ENCODE data around the gene RALGAPA1. TPM values are rescaled to one million over a fixed set of nuclear protein-coding genes. Genes with fewer than 3 reads are reported as not detected.
"Not testable (repeated sequence)": the region's sequence is repeated elsewhere in the genome, so short reads cannot be mapped to it uniquely, and the experiment has no call there.

The RALGAPA1 gene
- total RNA-seq, 2 experiments from 2014 or later: 27.6 to 36.5 TPM

GRCh38 chr14:35847636-35848035 lies 38.5 kb upstream of the RALGAPA1 start:
- BruUV-seq (replicated peaks): no TSS peak
- H3K4me1 ChIP-seq (ENCODE audit: insufficient read depth, low read length, poor library complexity, severe bottlenecking): peaks cover 18% of the 10 kb centered on the region
- DNase-seq (ENCODE audit: low spot score): no peak
- intact Hi-C loops (cut with micrococcal nuclease; ENCODE audit: unreplicated experiment): no loop called here
- POLR2A ChIA-PET: interaction anchor here (0.9 kb wide), 1 partner anchor 12 kb away, joined by 4 read pairs; no protein-coding TSS in a partner anchor
- no peaks in the 10 kb centered on the region for H3K9me2 ChIP-seq (ENCODE audit: insufficient read depth, low read length)
- H3K36me3 ChIP-seq (ENCODE audit: insufficient read depth, low read length): peaks cover 63% of the 10 kb centered on the region
- H3K4me3 ChIP-seq (ENCODE audit: low read depth, low read length, poor library complexity, severe bottlenecking): no peak overlapping the region
- H3K9me3 ChIP-seq (ENCODE audit: low read length): peaks cover 15% of the 10 kb centered on the region; the same call in 1 of the 2 replicates
- H3K79me2 ChIP-seq (ENCODE audit: insufficient read depth, low read depth, low read length): no peaks in the 10 kb centered on the region
- H3K27ac ChIP-seq (ENCODE audit: low read depth, low read length, poor library complexity, severe bottlenecking): peak overlapping the region; percentile 20
- CTCF ChIA-PET (ENCODE audit: unreplicated experiment): no interaction called here
- TF ChIP-seq CTCF (conservative IDR thresholded peaks at IDR 0.05; ENCODE audit: low read length) (no peak), EZH2phosphoT487 (IDR thresholded peaks at IDR 0.05; ENCODE audit: borderline replicate concordance, low read depth, low read length) (no peak)
- no peak overlapping the region for H2AFZ ChIP-seq (ENCODE audit: low read length)
- H3K4me2 ChIP-seq (ENCODE audit: low read length): peak overlapping the region; percentile 43
- no peaks in the 10 kb centered on the region for H4K20me1 ChIP-seq (ENCODE audit: insufficient read depth, low read length)

- Histone ChIP-seq H3K27ac (ENCODE audit: low read depth, low read length, poor library complexity, severe bottlenecking) (no peak overlapping the region), H3K36me3 (ENCODE audit: insufficient read depth, low read length) (peaks cover 63% of the 10 kb centered on the region), H3K9me3 (ENCODE audit: low read length) (no peaks in the 10 kb centered on the region), H3K79me2 (ENCODE audit: insufficient read depth, low read depth, low read length) (no peaks in the 10 kb centered on the region), H3K4me3 (ENCODE audit: low read depth, low read length, poor library complexity, severe bottlenecking) (no peak overlapping the region), H3K4me2 (ENCODE audit: low read length) (no peak overlapping the region), H3K4me1 (ENCODE audit: insufficient read depth, low read length, poor library complexity, severe bottlenecking) (peaks cover 18% of the 10 kb centered on the region), H3K9me2 (ENCODE audit: insufficient read depth, low read length) (no peaks in the 10 kb centered on the region), H2AFZ (ENCODE audit: low read length) (no peak overlapping the region), H4K20me1 (ENCODE audit: insufficient read depth, low read length) (no peaks in the 10 kb centered on the region)
- TF ChIP-seq CTCF (conservative IDR thresholded peaks at IDR 0.05; ENCODE audit: low read length) (no peak), EZH2phosphoT487 (IDR thresholded peaks at IDR 0.05; ENCODE audit: borderline replicate concordance, low read depth, low read length) (no peak)
- no peak for DNase-seq (ENCODE audit: low spot score)
- BruUV-seq (replicated peaks): no TSS peak
- CTCF ChIA-PET (ENCODE audit: unreplicated experiment): no interaction called here
- intact Hi-C loops (cut with micrococcal nuclease; ENCODE audit: unreplicated experiment): no loop called here
- POLR2A ChIA-PET: no interaction called here
Measured at GRCh38 chr14:35844494-35844893, 35.4 kb upstream of the RALGAPA1 start.

GRCh38 chr14:35842245-35842644 lies 33.1 kb upstream of the RALGAPA1 start:
- intact Hi-C loops (cut with micrococcal nuclease; ENCODE audit: unreplicated experiment); H3K9me2 ChIP-seq (ENCODE audit: insufficient read depth, low read length); H3K9me3 ChIP-seq (ENCODE audit: low read length); CTCF ChIA-PET (ENCODE audit: unreplicated experiment); H2AFZ ChIP-seq (ENCODE audit: low read length); H3K79me2 ChIP-seq (ENCODE audit: insufficient read depth, low read depth, low read length); H3K4me2 ChIP-seq (ENCODE audit: low read length); H3K27ac ChIP-seq (ENCODE audit: low read depth, low read length, poor library complexity, severe bottlenecking); BruUV-seq (replicated peaks); H4K20me1 ChIP-seq (ENCODE audit: insufficient read depth, low read length); H3K4me3 ChIP-seq (ENCODE audit: low read depth, low read length, poor library complexity, severe bottlenecking); DNase-seq (ENCODE audit: low spot score): not testable (repeated sequence)
- POLR2A ChIA-PET: interaction anchor here (0.6 to 1.0 kb wide), 2 partner anchors 8 to 13 kb away, joined by 3 read pairs; no protein-coding TSS in a partner anchor
- Histone ChIP-seq H3K4me1 (ENCODE audit: insufficient read depth, low read length, poor library complexity, severe bottlenecking) (peaks cover 13% of the 10 kb centered on the region), H3K36me3 (ENCODE audit: insufficient read depth, low read length) (peaks cover 71% of the 10 kb centered on the region)

- CTCF ChIA-PET (ENCODE audit: unreplicated experiment); H3K4me3 ChIP-seq (ENCODE audit: low read depth, low read length, poor library complexity, severe bottlenecking); DNase-seq (ENCODE audit: low spot score); H3K4me1 ChIP-seq (ENCODE audit: insufficient read depth, low read length, poor library complexity, severe bottlenecking); H4K20me1 ChIP-seq (ENCODE audit: insufficient read depth, low read length); H3K9me3 ChIP-seq (ENCODE audit: low read length); H3K4me2 ChIP-seq (ENCODE audit: low read length); H2AFZ ChIP-seq (ENCODE audit: low read length); intact Hi-C loops (cut with micrococcal nuclease; ENCODE audit: unreplicated experiment); BruUV-seq (replicated peaks); H3K27ac ChIP-seq (ENCODE audit: low read depth, low read length, poor library complexity, severe bottlenecking); H3K79me2 ChIP-seq (ENCODE audit: insufficient read depth, low read depth, low read length); H3K9me2 ChIP-seq (ENCODE audit: insufficient read depth, low read length): not testable (repeated sequence)
- peaks cover 71% of the 10 kb centered on the region for H3K36me3 ChIP-seq (ENCODE audit: insufficient read depth, low read length)
- POLR2A ChIA-PET: interaction anchor here (0.6 to 1.0 kb wide), 2 partner anchors 8 to 13 kb away, joined by 3 read pairs; no protein-coding TSS in a partner anchor
Measured at GRCh38 chr14:35841704-35842103, 32.6 kb upstream of the RALGAPA1 start.
